ENCODE data around the gene PPIL4. TPM values are rescaled to one million over a fixed set of nuclear protein-coding genes. Genes with fewer than 3 reads are reported as not detected.

The PPIL4 gene
- total RNA-seq, 2 donors from 2014 or later: 20.2 to 33.8 TPM

DNA sequence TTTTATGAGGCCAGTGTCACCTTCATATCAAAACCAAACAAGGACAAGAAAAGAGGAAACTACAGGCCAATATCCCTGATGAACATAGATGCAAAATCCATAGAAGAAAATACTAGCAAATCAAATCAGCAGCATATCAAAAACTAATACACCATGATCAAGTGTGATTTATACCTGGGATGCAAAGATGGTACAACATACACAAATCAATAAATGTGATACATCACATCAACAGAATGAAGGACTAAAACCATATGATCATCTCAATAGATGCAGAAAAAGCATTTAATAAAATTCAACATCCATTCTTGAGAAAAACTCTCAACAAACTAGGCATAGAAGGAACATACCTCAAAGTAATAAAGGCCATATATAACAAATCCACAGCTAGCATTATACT, 12.2 kb upstream of the PPIL4 start:
- Histone ChIP-seq H3K27me3 (replicated peaks; ENCODE audit: insufficient read depth) (no peaks in the 10 kb centered on the region), H3K27ac (no peak overlapping the region), H3K9me3 (no peaks in the 10 kb centered on the region), H3K4me3 (no peak overlapping the region), H3K36me3 (no peaks in the 10 kb centered on the region), H3K4me1 (ENCODE audit: control insufficient read depth in 1 of 2, low read depth in 2 of 2) (no peaks in the 10 kb centered on the region)
- TF ChIP-seq, protein P1, sequence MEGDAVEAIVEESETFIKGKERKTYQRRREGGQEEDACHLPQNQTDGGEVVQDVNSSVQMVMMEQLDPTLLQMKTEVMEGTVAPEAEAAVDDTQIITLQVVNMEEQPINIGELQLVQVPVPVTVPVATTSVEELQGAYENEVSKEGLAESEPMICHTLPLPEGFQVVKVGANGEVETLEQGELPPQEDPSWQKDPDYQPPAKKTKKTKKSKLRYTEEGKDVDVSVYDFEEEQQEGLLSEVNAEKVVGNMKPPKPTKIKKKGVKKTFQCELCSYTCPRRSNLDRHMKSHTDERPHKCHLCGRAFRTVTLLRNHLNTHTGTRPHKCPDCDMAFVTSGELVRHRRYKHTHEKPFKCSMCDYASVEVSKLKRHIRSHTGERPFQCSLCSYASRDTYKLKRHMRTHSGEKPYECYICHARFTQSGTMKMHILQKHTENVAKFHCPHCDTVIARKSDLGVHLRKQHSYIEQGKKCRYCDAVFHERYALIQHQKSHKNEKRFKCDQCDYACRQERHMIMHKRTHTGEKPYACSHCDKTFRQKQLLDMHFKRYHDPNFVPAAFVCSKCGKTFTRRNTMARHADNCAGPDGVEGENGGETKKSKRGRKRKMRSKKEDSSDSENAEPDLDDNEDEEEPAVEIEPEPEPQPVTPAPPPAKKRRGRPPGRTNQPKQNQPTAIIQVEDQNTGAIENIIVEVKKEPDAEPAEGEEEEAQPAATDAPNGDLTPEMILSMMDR (IDR thresholded peaks at IDR 0.05): no peak
- DNase-seq (ENCODE audit: low spot score): no peak
- no peak for ATAC-seq (ENCODE audit: insufficient number of reproducible peaks, low FRiP score, low read depth)

DNA sequence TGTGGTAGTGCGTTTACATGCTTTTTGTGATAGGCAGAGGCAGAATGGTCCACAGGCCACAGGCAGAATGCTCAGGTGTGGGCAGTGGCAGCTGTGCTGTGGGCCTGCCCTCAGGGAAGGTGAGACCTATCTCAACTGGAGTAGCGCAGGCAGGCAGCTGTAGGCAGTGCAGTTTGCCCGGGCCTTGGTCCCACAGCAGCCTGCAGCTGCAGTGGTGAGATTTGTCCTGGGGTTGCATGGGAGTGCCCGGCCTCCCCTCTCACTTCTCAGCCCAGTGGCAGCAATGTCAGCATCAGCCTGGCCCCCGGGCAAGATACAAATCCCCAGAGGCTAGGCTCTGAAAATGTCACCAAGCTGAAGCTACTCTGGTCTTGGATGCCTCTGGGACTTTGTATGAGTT, 6.1 kb upstream of the PPIL4 start:
- ATAC-seq (ENCODE audit: insufficient number of reproducible peaks, low FRiP score, low read depth) (no peak), DNase-seq (ENCODE audit: low spot score) (no peak)
- no peaks in the 10 kb centered on the region for H3K36me3 ChIP-seq
- no peaks in the 10 kb centered on the region for H3K4me1 ChIP-seq (ENCODE audit: control insufficient read depth in 1 of 2, low read depth in 2 of 2)
- no peaks in the 10 kb centered on the region for H3K9me3 ChIP-seq
- no peaks in the 10 kb centered on the region for H3K27me3 ChIP-seq (replicated peaks; ENCODE audit: insufficient read depth)
- TF ChIP-seq, protein P1 (IDR thresholded peaks at IDR 0.05): no peak
- H3K27ac ChIP-seq: no peak overlapping the region
- no peak overlapping the region for H3K4me3 ChIP-seq

DNA sequence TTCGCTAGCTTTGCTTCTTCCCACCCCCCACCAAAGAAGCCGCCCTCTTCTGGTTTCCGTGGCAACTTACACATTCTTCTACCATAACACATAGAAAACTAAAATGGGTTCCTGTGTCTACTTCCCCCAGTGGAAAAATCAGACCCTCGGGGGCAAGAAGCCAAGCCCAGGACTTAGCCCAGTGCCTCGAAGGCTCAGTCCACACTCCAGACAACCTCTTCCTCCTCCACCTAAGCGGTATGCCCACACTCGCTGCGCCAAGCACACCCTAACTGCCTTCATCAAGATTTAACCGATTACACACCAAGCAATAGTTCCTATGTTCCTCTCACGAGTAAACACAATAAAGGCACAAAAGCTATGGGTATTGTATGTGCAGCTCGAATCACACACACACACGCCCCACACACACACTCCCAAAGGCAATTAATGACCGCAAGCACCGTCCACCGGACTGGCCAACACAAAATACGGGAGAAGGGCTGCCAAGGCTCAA, 537 bp downstream of the PPIL4 start:
- Histone ChIP-seq H3K4me3 (peak overlapping the region; percentile 85), H3K36me3 (peaks cover under 1% of the 10 kb centered on the region), H3K9me3 (no peaks in the 10 kb centered on the region), H3K27me3 (replicated peaks; ENCODE audit: insufficient read depth) (no peaks in the 10 kb centered on the region), H3K4me1 (ENCODE audit: control insufficient read depth in 1 of 2, low read depth in 2 of 2) (peaks cover 13 to 29% of the 10 kb centered on the region in 2 donors), H3K27ac (peak overlapping the region; percentile 93 to 97)
- ATAC-seq (ENCODE audit: insufficient number of reproducible peaks, low FRiP score, low read depth): peak; percentile 14
- TF ChIP-seq, protein P1 (IDR thresholded peaks at IDR 0.05): no peak
- DNase-seq (ENCODE audit: low spot score): no peak

DNA sequence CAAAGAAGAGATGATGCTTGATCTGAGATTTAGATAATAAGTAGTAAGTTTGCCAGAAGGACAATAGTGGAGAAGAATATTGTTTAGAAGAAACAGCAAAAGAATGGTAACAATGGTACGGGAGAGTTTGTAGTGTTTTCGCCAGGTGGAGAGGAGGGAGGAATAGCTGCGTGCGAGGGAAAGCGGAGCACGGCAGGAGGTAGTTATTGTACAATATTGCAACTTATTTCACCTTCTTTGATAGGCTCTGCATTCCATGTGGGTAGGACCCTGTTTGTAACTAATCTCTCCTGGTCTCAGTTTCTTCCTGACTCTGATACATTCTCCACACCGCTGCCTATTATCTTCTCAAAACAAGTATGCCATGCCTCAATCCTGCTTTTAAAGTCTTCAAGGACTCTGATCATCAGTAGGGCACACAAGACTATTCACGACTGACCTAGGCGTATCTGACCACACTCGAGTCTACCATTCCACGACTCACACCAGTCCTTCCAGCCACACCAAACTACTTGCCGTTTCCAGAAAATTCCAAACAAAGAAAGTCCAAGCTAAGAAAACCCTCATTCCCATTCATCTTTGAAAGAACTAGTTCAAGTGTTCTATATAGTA, 1.1 kb downstream of the PPIL4 start:
- TF ChIP-seq, protein P1 (IDR thresholded peaks at IDR 0.05): no peak
- H3K4me1 ChIP-seq (ENCODE audit: control insufficient read depth in 1 of 2, low read depth in 2 of 2): peaks cover 13 to 29% of the 10 kb centered on the region in 2 donors
- H3K36me3 ChIP-seq: peaks cover 4% of the 10 kb centered on the region
- DNase-seq (ENCODE audit: low spot score) (no peak), ATAC-seq (ENCODE audit: insufficient number of reproducible peaks, low FRiP score, low read depth) (peak; percentile 4)
- peak overlapping the region; percentile 93 to 97 for H3K27ac ChIP-seq
- no peaks in the 10 kb centered on the region for H3K27me3 ChIP-seq (replicated peaks; ENCODE audit: insufficient read depth)
- H3K4me3 ChIP-seq: peak overlapping the region; percentile 85
- no peaks in the 10 kb centered on the region for H3K9me3 ChIP-seq

DNA sequence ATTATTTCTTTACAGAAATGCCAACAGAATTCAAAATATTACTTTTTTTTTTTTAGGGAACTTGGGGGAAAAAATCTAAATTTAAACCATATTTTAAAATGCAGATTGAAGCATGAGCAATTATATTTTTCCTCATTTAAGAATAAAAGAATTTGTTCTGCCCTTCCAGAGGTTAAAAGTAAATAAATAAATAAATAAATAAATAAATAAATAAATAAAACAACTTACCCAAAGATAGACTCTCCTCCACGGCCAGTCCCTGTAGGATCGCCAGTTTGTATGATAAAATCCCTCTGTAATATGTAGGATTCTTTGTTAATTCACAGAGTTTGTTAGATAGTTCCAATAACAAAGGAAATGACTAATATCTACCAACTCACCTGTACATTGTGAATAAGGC, 4.7 kb downstream of the PPIL4 start:
- peaks cover 13 to 29% of the 10 kb centered on the region in 2 donors for H3K4me1 ChIP-seq (ENCODE audit: control insufficient read depth in 1 of 2, low read depth in 2 of 2)
- no peaks in the 10 kb centered on the region for H3K9me3 ChIP-seq
- H3K27me3 ChIP-seq (replicated peaks; ENCODE audit: insufficient read depth): no peaks in the 10 kb centered on the region
- no peak overlapping the region for H3K4me3 ChIP-seq
- ATAC-seq (ENCODE audit: insufficient number of reproducible peaks, low FRiP score, low read depth) (no peak), DNase-seq (ENCODE audit: low spot score) (no peak)
- TF ChIP-seq, protein P1 (IDR thresholded peaks at IDR 0.05): no peak
- H3K27ac ChIP-seq: no peak overlapping the region
- peaks cover 31% of the 10 kb centered on the region for H3K36me3 ChIP-seq
